H1 (cell line): ENCODE results near the gene RIMS1. TPM values are rescaled to one million over a fixed set of nuclear protein-coding genes. Genes with fewer than 3 reads are reported as not detected.

Experiments
- CTCF ChIA-PET: fragments of 300-600 bp; sonication (Branson Sonifier 250); formaldehyde crosslinking; loops from one replicate; lab custom pipeline; 2021; ENCODE audit not compliant: partially characterized antibody; lab: Charles Lee
- POLR2A ChIA-PET: fragments of 300-600 bp; sonication (Branson Sonifier 250); formaldehyde crosslinking; loops from one replicate; lab custom pipeline; 2021; ENCODE audit warnings: inconsistent platforms; ENCODE audit not compliant: partially characterized antibody; lab: Charles Lee
- DNase-seq, 2 experiments: peaks; one replicate each; pipeline versions ENCODE4 v3.0.0 to v3.0.0-alpha.2; 2010 to 2022; ENCODE audit warnings: low spot score in 2 of 2, low read depth in 1 of 2, mixed read lengths in 1 of 2
- FAIRE-seq: peaks from 2 replicates; lab custom pipeline; 2011; peaks lifted over from hg19 to GRCh38; lab: Jason Lieb, UNC
- H2AFZ ChIP-seq: 2 replicates; pipeline ENCODE4 v1.8.1; 2012; ENCODE audit warnings: low read length, inconsistent platforms
- H2AK5ac ChIP-seq: 2 replicates; pipeline ENCODE4 v1.6.1; 2013; ENCODE audit warnings: low read depth, low read length
- H2BK120ac ChIP-seq: replicated peaks from 2 replicates; pipeline ENCODE3; 2013; ENCODE audit warnings: low read depth, low read length, inconsistent platforms
- H2BK12ac ChIP-seq: 2 replicates; pipeline ENCODE4 v1.6.1; 2013; ENCODE audit warnings: low read depth, low read length
- H2BK15ac ChIP-seq: 2 replicates; pipeline ENCODE4 v1.6.1; 2013; ENCODE audit warnings: low read length
- H2BK20ac ChIP-seq: 2 replicates; pipeline ENCODE4 v1.6.1; 2013; ENCODE audit warnings: low read length
- H2BK5ac ChIP-seq: 2 replicates; pipeline ENCODE4 v1.6.1; 2013; ENCODE audit warnings: low read depth, low read length
- H3K14ac ChIP-seq: 2 replicates; pipeline ENCODE4 v1.6.1; 2013; ENCODE audit warnings: inconsistent platforms; ENCODE audit not compliant: insufficient read length
- H3K18ac ChIP-seq: 2 replicates; pipeline ENCODE4 v1.6.1; 2013; ENCODE audit warnings: low read length; ENCODE audit errors: extremely low read depth
- H3K23ac ChIP-seq: 2 replicates; pipeline ENCODE4 v1.6.1; 2013; ENCODE audit warnings: inconsistent platforms; ENCODE audit not compliant: insufficient read length
- H3K23me2 ChIP-seq: 2 replicates; pipeline ENCODE4 v1.6.1; 2013; ENCODE audit warnings: low read depth, low read length
- H3K27ac ChIP-seq: 2 replicates; pipeline ENCODE4 v1.6.1; 2011; ENCODE audit warnings: low read depth, low read length, inconsistent platforms
- H3K27me3 ChIP-seq, 4 experiments: replicated peaks in 1 of 4; 1 replicate in 1 of 4; 2 replicates in 3 of 4; pipeline versions ENCODE4 v1.6.1 to v1.8.1; 2011 to 2013; ENCODE audit warnings: low read length in 3 of 4, mild to moderate bottlenecking in 3 of 4, inconsistent platforms in 2 of 4, mixed read lengths in 2 of 4, moderate library complexity in 1 of 4; ENCODE audit not compliant: control insufficient read depth in 3 of 4, insufficient read depth in 3 of 4; ENCODE audit errors: extremely low read depth in 1 of 4
- H3K36me3 ChIP-seq, 4 experiments: 2 replicates each; pipeline versions ENCODE4 v1.6.1 to v1.8.1; 2011 to 2013; ENCODE audit warnings: mild to moderate bottlenecking in 4 of 4, low read length in 3 of 4, moderate library complexity in 2 of 4, control low read depth in 1 of 4, inconsistent platforms in 1 of 4; ENCODE audit not compliant: insufficient read depth in 4 of 4, control insufficient read depth in 2 of 4
- H3K4ac ChIP-seq: replicated peaks from 2 replicates; pipeline ENCODE3; 2013; ENCODE audit warnings: low read length, low read depth, mixed read lengths, inconsistent platforms; ENCODE audit not compliant: insufficient read length
- H3K4me1 ChIP-seq, 4 experiments: replicated peaks in 1 of 4; 1 replicate in 1 of 4; 2 replicates in 3 of 4; pipeline versions ENCODE4 v1.6.1 to v1.8.1; 2011 to 2013; ENCODE audit warnings: low read length in 3 of 4, inconsistent platforms in 2 of 4, mixed read lengths in 1 of 4; ENCODE audit not compliant: insufficient read depth in 4 of 4, control insufficient read depth in 3 of 4
- H3K4me2 ChIP-seq, 2 experiments: 2 replicates each; pipeline versions ENCODE4 v1.6.1 to v1.8.1; 2011 to 2013; ENCODE audit warnings: low read depth in 2 of 2, low read length in 2 of 2, control low read depth in 1 of 2, inconsistent platforms in 1 of 2, mild to moderate bottlenecking in 1 of 2; ENCODE audit not compliant: insufficient read depth in 1 of 2
- H3K4me3 ChIP-seq, 4 experiments: fragments of 200-600, 300-600 bp in 1 of 4; sonication (generic), shearing (Covaris generic), sonication (Bioruptor Twin) in 1 of 4; 2 replicates each; pipeline versions ENCODE4 v1.5.1 to v1.8.1; 2011 to 2016; ENCODE audit warnings: low read length in 4 of 4, low read depth in 3 of 4, control low read depth in 2 of 4, inconsistent platforms in 2 of 4, mild to moderate bottlenecking in 2 of 4, mixed read lengths in 1 of 4, moderate library complexity in 1 of 4; ENCODE audit not compliant: insufficient read depth in 2 of 4; ENCODE audit errors: extremely low read depth in 1 of 4
- H3K56ac ChIP-seq: replicated peaks from 2 replicates; pipeline ENCODE3; 2013; ENCODE audit warnings: low read depth, mild to moderate bottlenecking, mixed read lengths, low read length, inconsistent platforms; ENCODE audit not compliant: insufficient read length
- H3K79me1 ChIP-seq: 2 replicates; pipeline ENCODE4 v1.6.1; 2013; ENCODE audit warnings: low read depth, low read length, control low read depth
- H3K79me2 ChIP-seq, 2 experiments: 2 replicates each; pipeline versions ENCODE4 v1.6.1 to v1.8.1; 2012 to 2013; ENCODE audit warnings: low read length in 2 of 2, mild to moderate bottlenecking in 2 of 2, inconsistent platforms in 1 of 2; ENCODE audit not compliant: insufficient read depth in 2 of 2, control insufficient read depth in 1 of 2
- H3K9ac ChIP-seq, 4 experiments: replicated peaks in 1 of 4; 1 replicate in 1 of 4; 2 replicates in 3 of 4; pipeline versions ENCODE4 v1.6.1 to v1.8.1; 2011 to 2013; ENCODE audit warnings: low read depth in 3 of 4, low read length in 3 of 4, control low read depth in 2 of 4, mild to moderate bottlenecking in 2 of 4, moderate library complexity in 2 of 4, inconsistent platforms in 1 of 4; ENCODE audit errors: extremely low read depth in 1 of 4
- H3K9me3 ChIP-seq, 2 experiments: 2 replicates each; pipeline versions ENCODE4 v1.6.1 to v1.8.1; 2012 to 2013; ENCODE audit warnings: mild to moderate bottlenecking in 2 of 2, moderate library complexity in 2 of 2, control low read depth in 1 of 2, inconsistent platforms in 1 of 2, low read depth in 1 of 2, low read length in 1 of 2, mixed read lengths in 1 of 2; ENCODE audit not compliant: insufficient read depth in 2 of 2
- H4K20me1 ChIP-seq, 2 experiments: replicated peaks in 1 of 2; 2 replicates each; pipeline versions ENCODE3 to v1.8.1; 2011 to 2013; ENCODE audit warnings: inconsistent platforms in 2 of 2, low read length in 2 of 2, mild to moderate bottlenecking in 1 of 2; ENCODE audit not compliant: insufficient read depth in 2 of 2, control insufficient read depth in 1 of 2
- H4K5ac ChIP-seq: 2 replicates; pipeline ENCODE4 v1.6.1; 2013; ENCODE audit warnings: low read length, low read depth, mixed read lengths, inconsistent platforms; ENCODE audit not compliant: insufficient read length
- H4K8ac ChIP-seq: 2 replicates; pipeline ENCODE4 v1.8.0; 2013; ENCODE audit warnings: mild to moderate bottlenecking, moderate library complexity, low read length, inconsistent platforms; ENCODE audit not compliant: insufficient read depth; ENCODE audit errors: extremely low read depth
- H4K91ac ChIP-seq: replicated peaks from 2 replicates; pipeline ENCODE3; 2013; ENCODE audit warnings: low read length, mixed read lengths, inconsistent platforms; ENCODE audit not compliant: insufficient read length
- CHD1 ChIP-seq: IDR thresholded peaks from 2 replicates; pipeline ENCODE4 v1.6.1; 2012; ENCODE audit warnings: low read depth, low read length, improper control_type of control experiment
- NANOG ChIP-seq: IDR thresholded peaks from 2 replicates; pipeline ENCODE4 v1.6.1; 2011; ENCODE audit warnings: low read length, low read depth, mild to moderate bottlenecking, inconsistent platforms; ENCODE audit not compliant: insufficient read depth, poor library complexity, severe bottlenecking
- POLR2A ChIP-seq, 2 experiments: IDR thresholded peaks; 1 replicate in 1 of 2; 2 replicates in 1 of 2; pipeline ENCODE4 v1.6.1; 2011; ENCODE audit warnings: low read depth in 2 of 2, low read length in 2 of 2, mild to moderate bottlenecking in 2 of 2; ENCODE audit errors: control extremely low read depth in 1 of 2
- WGBS, 2 experiments: shearing (Covaris generic) in 1 of 2; methylation state at CpG; one replicate each; pipeline versions ENCODE4 v1.1.6 to v1.1.7; 2013 to 2015; ENCODE audit warnings: low lambda C conversion rate in 2 of 2, mixed read lengths in 2 of 2, inconsistent platforms in 1 of 2, low coverage in 1 of 2, missing lambda C conversion rate in 1 of 2; ENCODE audit not compliant: insufficient replicate concordance in 2 of 2, insufficient coverage in 1 of 2, insufficient read length in 1 of 2; ENCODE audit errors: extremely low coverage in 1 of 2, missing lambda C conversion rate in 1 of 2; 5-methylcytosine and 5-hydroxymethylcytosine counted together
- polyA plus RNA-seq, 7 experiments: library from polyadenylated mRNA; depleted of rRNA in 3 of 7; stranded (reverse) in 5 of 7; unstranded in 2 of 7; fragments of >200 nt in 5 of 7; fragments of 200-250 nt in 2 of 7; gene quantifications; 1 replicate in 5 of 7; 2 replicates in 1 of 7; 4 replicates in 1 of 7; pipeline versions ENCODE4 v1.2.1 to v1.2.3, GENCODE V29; 2011 to 2013; ENCODE audit warnings: missing spikeins in 2 of 7, mixed read lengths in 2 of 7
- total RNA-seq: library from RNA; stranded (reverse); fragmentation: NEBNext Ultra II Directional; extraction: Animal tissue kit (Norgen Biotek cat#: 25700); gene quantifications from 2 replicates; pipeline ENCODE4 v1.2.1, GENCODE V29; 2021
- TF ChIP-seq, protein P1 (sequence below): IDR thresholded peaks from 2 replicates; pipeline ENCODE4 v1.6.1; 2011; ENCODE audit warnings: low read depth, mild to moderate bottlenecking, low read length; ENCODE audit not compliant: insufficient read depth

Gene RIMS1
- total and polyA plus RNA-seq, 2 of the 8 experiments (the other 6 are each of a cell fraction or from before 2014, with no cell fraction given): 0.63 to 2.3 TPM

DNA sequence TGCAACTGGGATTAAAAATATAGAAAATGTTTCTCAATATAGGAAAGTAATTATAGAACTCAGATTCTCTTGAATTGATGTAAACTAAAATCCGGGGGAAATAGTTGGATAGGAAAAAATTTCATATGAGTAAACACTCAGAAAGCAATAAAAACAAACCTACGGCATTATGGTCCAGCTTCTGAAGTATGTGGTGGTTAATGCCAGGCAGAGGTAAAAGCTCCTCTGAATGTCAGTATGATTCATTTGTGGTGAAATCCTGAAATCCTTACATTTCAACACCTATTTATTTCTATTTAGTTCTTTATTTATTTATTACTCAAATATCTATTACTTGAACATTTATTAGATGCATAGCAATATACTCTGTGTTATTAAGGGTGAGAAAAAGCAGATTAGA lies 145.1 kb downstream of the RIMS1 start:
- H3K9ac ChIP-seq: no peak overlapping the region
- POLR2A ChIA-PET: no interaction called here

More for the DNA sequence above, 145.1 kb downstream of the RIMS1 start:
- H3K4me2 ChIP-seq: no peak overlapping the region
- no peaks in the 10 kb centered on the region for H4K20me1 ChIP-seq
- no peaks in the 10 kb centered on the region for H3K23me2 ChIP-seq
- no peak overlapping the region for H3K4ac ChIP-seq
- H3K79me2 ChIP-seq: no peaks in the 10 kb centered on the region
- no peak overlapping the region for H2BK15ac ChIP-seq
- no peaks in the 10 kb centered on the region for H3K27me3 ChIP-seq
- no peak overlapping the region for H4K5ac ChIP-seq
- FAIRE-seq: no peak
- H2BK20ac ChIP-seq: no peak overlapping the region
- WGBS, 2 experiments: 91% methylated on average over 2 of the region's 2 CpGs; no CpG with 5 or more reads in 1 of the 2 experiments
- no peak overlapping the region for H3K14ac ChIP-seq
- TF ChIP-seq, protein P1, sequence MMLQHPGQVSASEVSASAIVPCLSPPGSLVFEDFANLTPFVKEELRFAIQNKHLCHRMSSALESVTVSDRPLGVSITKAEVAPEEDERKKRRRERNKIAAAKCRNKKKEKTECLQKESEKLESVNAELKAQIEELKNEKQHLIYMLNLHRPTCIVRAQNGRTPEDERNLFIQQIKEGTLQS: no peak
- TF ChIP-seq CHD1 (no peak), NANOG (no peak), POLR2A (IDR thresholded peaks at IDR 0.05; ENCODE audit: control extremely low read depth in 1 of 2, low read depth in 2 of 2, low read length in 2 of 2) (no peak)
- H3K27ac ChIP-seq: no peak overlapping the region
- no peak overlapping the region for H4K8ac ChIP-seq
- no peak overlapping the region for H3K56ac ChIP-seq
- no peak overlapping the region for H3K4me3 ChIP-seq
- no peak overlapping the region for H2AK5ac ChIP-seq
- no peak overlapping the region for H3K18ac ChIP-seq
- no peaks in the 10 kb centered on the region for H3K79me1 ChIP-seq
- no peak overlapping the region for H2BK120ac ChIP-seq
- no peaks in the 10 kb centered on the region for H3K36me3 ChIP-seq
- no peaks in the 10 kb centered on the region for H3K9me3 ChIP-seq
- CTCF ChIA-PET: no interaction called here
- no peak overlapping the region for H3K23ac ChIP-seq
- H2AFZ ChIP-seq: no peak overlapping the region
- H2BK5ac ChIP-seq: no peak overlapping the region
- no peaks in the 10 kb centered on the region for H3K4me1 ChIP-seq
- H2BK12ac ChIP-seq: no peak overlapping the region
- no peak overlapping the region for H4K91ac ChIP-seq
- DNase-seq: no peak
